Left colon (tissue), 2 donors: Measurements from ENCODE around the gene TREH. TPM values are rescaled to one million over a fixed set of nuclear protein-coding genes. Genes with fewer than 3 reads are reported as not detected.
A peak's percentile ranks its signal among the peaks of the same experiment; 100 is the strongest.

Source experiments
- ATAC-seq: fragments of 200-7000 bp; cut with Tn5 transposase; one replicate; pipeline ENCODE4 v1.9.1; 2020; ENCODE audit warnings: mild to moderate bottlenecking, moderate library complexity
- DNase-seq, 2 donors: peaks; one replicate each; pipeline ENCODE4 v3.0.0-alpha.2; 2020
- intact Hi-C, 2 donors: fragments of 100-400 bp; cut with DNase I in 1 of 2; cut with micrococcal nuclease in 1 of 2; formaldehyde crosslinking; loops; one replicate each; pipeline versions ENCODE4 v1.11.2 to v1.14.0; 2022; cut with DNase I, micrococcal nuclease
- total RNA-seq, 2 donors: library from RNA; stranded (reverse); fragmentation: NEBNext Ultra II Directional; extraction: Animal tissue kit (Norgen Biotek cat#: 25700); gene quantifications; one replicate each; pipeline ENCODE4 v1.2.1, GENCODE V29; 2021
- donor health status: DM: no; HTN: no; CAD: no.
- donor health status: DM: yes; HTN: yes; CAD: no.

The TREH gene
- total RNA-seq, 2 donors from 2014 or later: 1.2 to 3.3 TPM

DNA sequence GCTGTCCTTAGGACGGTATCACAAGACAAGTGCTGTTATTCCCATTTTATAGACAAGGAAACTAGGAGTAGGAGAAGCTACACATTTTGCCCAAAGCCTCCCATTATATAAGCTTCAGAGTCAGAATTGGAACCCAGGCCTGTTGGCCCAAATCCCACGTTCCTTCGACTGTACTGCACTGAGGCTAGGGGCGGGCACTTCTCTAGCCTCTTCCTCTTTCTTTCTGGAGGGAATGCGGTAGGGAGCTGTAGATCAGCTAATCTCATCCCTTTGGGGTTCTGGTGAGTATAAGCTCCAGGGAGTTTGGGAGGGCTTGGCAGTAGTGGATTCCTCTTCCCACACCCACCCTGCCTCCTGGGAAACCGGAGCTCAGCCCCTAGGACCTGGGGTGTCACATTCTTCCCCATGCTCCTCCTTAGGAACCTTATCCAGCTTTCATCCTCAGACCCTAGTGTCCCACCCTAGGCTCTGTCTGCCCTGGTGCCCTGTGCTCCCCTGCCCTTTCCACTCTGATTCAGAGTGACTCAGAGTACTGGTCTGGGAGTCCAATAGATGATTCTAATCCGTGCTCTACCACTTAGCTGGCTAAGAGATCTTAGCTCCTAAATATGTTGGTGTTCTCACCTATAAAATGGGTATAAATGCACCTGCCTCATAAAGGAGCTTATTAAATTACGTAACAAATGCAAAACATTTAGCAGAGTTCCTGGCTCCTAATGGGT lies 42.7 kb downstream of the TREH start:
- intact Hi-C loops: no loop called here
- no peak for DNase-seq
- no peak for ATAC-seq

DNA sequence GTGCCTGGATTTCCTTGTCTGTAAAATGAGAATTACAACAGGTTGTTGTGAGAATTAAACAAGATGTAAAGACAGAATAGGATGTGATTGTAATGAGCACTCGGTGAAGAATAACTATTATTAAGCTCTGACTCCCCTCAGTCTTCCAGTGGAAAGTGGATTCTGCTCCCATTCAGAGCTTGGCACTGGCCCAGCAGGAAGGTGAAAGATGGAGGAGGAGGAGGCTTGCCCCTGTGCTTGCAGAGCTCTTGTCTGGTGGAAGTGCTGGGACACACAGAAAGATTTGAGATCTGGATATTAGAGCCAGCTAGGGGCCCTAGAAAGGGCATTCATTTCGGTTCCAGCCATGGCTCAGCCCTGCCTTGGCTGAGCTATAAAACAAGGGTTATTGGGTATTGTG lies 43.8 kb downstream of the TREH start:
- no peak for DNase-seq
- ATAC-seq: no peak
- intact Hi-C loops: no loop called here

DNA sequence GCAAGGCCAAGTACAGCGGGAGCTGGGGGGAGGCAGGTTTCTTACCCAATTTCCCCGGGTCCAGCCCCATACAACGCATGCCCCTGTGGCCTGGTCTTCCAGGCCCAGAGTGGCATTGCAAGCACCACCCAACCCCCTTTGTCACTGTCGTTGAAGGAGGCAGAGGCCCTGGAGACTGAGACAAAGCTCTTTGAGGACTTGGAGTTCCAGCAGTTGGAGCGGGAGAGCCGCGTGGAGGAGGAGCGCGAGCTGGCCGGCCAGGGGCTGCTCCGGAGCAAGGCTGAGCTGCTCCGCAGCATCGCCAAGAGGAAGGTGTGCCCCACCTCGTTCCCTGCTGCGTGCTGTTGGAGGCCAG lies 44.2 kb downstream of the TREH start:
- no peak for DNase-seq
- intact Hi-C loops: no loop called here
- ATAC-seq: peak; percentile 15

DNA sequence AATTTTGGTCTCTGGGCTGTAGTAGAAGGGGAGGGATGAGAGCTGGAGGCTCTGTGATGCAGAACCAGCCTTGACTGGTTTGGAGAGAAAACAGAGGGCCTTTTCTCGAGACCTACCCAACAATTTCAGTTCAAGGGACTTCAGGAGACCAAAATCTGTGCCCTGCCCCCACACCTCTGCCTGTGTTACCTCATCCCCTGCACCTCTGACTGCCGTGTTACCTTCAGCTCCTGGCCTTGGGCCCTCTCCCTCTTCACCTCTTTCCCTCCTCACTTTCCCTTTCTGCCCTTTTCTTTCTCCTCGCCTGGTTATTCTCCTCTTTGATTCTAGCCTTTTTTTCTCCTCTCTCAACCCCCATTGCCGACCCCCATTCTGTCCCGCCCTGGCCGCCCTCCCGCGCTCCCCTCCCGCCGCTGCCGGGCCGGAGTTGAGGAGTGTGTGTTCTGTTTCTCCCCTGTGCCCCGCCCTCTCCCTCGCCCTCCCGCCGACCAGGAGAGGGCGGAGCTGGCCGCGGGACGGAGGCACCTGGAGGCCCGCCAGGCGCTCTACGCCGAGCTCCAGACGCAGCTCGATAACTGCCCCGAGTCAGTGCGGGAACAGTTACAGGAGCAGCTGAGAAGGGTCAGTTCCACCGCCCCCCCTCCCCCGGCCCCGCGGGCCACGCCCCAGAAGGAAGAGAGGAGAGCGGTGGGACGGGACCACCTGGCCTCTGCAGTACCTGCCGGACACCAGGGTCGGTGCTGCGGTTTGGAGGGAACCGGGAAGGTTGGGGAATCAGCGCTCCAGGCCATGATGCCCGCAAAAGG lies 44.8 kb downstream of the TREH start:
- ATAC-seq: peak; percentile 71

DNA sequence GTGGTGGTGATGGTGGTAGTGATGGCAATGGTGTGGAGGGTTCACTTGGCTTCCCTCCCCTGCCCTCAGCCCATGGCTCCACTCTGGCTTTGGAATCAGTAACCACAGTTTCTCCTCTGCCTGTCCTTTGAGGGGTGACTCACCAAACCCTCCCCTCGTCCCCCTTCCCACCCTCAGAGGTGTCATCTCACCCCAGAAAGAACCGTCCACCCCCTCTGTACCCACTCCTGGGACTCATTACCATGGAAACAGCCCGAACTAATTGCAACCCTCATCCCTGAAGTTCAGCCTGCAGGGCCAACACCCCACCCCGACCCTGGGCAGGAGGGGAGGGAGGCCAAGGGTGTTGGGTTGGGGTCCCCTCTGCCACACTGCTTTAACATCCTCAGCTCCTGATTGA lies 45.5 kb downstream of the TREH start:
- ATAC-seq (no peak), DNase-seq (no peak)
- intact Hi-C loops: no loop called here

More for the DNA sequence above, 44.8 kb downstream of the TREH start:
- intact Hi-C loops: no loop called here
- DNase-seq: peak; percentile 84 to 89

DNA sequence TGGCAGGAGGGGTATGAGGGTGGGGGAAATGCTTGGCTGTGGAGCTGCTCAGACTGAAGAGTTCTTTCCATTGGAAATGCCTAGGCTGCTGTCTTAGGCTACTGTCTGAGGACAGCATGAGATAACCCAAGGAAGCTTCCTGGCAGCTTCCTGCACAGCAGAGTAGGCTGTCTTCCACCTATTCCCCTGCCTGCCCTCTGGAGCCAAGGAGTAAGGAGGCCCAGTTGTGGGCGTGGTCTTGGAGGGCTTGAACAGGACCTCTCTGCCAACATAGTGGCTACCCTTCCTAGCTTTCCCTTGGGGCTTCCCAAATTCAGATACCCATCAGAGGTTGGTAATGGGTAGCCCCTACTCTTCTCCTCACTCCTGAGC lies 46.1 kb downstream of the TREH start:
- ATAC-seq: no peak
- intact Hi-C loops: no loop called here
- DNase-seq: peak in 1 of 2 donors; percentile 41

DNA sequence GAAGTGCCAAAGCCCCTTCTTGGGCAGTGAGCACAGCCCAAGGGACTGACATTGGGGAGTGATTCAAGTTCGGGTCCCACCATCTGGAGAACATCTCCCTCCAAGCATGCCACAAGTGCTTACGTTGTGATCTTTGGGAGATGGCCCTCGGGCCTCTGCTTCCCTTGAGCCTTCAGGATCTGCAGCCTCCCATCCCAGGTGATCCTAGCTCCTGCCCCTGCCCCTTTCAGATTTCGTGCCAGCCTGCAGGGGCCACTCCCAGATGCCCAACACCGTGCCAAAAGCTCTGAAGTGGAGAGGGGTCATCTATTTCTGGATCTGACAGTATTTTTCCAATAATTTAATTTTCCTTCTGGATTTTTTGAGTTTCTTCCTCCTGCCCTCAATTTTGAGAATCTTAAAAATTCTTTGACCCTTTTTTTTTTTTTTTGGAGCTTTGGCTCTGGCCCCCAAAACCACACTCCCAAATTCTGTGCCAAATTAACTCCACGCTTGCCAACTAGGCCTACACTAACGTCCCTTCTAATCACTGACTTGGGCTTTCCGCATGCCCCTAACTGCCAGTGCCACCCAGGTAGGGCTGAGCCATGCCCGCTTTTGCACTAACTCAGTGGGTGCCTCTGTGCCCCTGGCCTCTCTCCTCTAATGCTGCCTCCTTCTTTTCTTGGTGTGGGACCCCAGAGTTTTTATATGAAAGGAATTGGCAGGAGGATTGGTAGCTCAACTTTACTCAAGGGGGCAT lies 46.7 kb downstream of the TREH start:
- intact Hi-C loops: no loop called here
- ATAC-seq (no peak), DNase-seq (no peak)

DNA sequence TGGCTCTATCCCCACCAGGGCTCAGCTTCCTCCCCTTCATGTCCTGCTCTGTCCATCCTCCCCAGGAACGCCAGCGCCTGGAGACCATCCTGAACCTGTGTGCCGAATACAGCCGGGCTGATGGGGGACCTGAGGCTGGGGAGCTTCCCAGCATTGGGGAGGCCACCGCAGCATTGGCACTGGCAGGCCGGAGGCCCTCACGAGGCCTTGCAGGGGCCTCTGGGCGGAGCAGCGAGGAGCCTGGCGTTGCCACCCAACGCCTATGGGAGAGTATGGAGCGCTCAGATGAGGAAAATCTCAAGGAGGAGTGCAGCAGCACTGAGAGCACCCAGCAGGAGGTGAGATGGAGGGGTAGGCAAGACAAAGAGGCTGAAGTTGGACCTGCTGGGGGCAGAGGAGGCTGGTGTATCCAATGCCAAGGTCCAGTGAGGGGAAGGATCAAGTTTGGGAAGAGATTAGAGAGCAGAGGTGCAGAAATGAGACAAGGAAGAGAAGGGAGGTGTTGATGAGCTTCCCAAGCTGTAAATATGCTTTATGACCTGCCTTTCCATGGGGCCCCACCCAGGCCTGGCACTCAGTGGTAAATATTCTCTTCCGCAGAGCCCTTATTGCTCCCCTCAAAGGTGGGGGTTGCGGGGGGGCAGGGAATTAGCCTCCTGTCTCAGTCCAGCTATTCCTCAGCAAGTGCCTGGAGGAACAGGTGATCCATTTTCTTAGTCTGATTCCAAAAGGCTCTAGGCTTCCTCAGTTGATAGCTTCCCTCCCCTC lies 48.1 kb downstream of the TREH start:
- DNase-seq (peak; percentile 82 to 85), ATAC-seq (peak; percentile 66)
- intact Hi-C loops: no loop called here

DNA sequence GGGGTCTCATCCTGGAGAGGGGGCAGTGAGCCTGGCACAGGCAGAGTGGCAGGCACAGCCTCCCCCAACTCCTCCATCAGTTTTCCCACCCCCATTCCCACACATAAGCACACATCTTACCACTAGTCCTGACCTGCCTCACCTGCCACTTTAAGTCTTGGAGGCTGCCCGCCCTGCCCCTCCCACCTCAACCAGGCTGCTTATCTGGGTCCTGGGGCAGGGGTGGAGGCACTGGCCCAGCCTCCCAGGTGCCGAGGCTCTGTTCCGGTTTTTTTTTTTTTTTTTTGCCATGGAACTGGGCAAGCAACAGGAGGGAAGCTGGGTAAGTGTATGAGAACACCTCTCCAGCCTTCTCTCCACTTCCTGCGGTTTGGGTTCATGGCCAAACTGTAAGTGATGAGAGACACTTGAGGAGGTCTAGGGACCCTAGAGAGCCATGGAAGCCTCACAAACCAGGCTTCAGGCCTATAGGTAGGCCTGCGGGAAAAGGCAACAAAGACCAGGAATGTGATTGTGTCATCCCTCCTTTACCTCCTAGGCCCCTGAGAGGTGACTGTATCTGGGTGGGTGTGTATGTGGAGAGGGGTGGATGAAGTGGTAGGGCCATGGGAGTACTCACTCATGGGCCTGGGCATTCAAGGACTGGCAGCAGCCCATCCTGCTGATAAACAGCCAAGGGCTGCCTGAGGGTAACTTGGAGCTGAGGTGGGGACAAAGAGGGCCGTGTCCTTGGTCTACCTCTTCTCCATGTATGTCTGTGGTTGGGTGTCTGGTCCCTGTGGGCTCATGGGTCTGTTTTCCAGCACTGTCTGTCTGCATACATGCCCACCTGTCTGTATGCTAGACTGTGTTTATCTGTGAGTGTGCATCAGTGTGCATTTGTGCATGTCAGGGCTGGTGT lies 49.4 kb downstream of the TREH start:
- intact Hi-C loops: no loop called here
- DNase-seq (peak; percentile 78 to 81), ATAC-seq (peak; percentile 72)

DNA sequence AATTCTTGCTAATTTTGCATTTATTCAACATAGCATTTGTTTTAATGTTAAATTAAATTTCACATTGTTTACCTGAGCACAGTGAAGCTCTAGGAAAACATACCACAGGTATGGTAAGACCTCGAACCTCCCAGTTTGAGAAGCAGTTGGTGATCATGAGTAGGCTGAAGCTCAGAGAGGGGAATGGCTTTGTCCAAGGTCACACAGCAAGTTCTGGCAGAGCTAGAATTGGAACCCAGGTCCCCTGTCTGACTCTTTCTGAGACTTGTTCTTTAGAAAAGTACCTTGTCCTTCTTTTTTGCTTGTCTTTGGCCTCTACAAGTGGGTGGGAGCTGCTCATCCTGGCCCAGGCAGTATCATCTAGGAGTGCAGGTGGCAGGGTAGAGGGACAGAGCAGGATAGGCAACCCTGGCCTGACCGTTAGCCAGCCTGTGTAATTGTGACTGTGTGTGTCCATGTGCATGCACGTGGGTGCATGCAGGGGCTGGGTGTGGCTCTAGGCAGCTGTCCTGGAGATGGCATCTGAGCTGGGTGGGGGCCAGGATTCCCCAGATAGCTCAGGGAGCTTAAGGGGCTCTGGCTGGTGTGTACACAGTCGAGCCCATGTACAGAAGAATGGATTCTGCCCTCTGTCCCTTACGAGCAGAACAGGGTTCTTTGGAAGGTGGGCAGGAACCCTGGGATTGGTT lies 50.4 kb downstream of the TREH start:
- DNase-seq (peak in 1 of 2 donors; percentile 37), ATAC-seq (no peak)
- intact Hi-C loops: no loop called here

DNA sequence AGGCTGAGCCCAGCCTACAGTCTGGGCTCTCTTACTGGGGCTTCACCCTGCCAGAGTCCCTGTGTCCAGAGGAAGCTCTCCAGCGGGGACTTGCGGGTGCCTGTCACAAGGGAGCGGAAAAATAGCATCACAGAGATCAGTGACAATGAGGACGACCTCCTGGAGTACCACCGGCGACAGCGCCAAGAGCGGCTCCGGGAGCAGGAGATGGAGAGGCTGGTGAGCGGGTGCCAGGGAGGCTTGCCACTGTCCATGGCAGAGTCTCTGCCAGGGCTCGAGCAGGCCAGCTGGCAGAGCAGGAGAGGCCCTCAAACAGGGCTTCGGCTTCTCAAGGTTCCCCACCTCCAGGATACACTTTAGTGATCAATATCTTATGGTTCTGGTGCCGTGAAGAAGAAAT lies 51.0 kb downstream of the TREH start:
- ATAC-seq (no peak), DNase-seq (no peak)
- intact Hi-C loops: no loop called here

DNA sequence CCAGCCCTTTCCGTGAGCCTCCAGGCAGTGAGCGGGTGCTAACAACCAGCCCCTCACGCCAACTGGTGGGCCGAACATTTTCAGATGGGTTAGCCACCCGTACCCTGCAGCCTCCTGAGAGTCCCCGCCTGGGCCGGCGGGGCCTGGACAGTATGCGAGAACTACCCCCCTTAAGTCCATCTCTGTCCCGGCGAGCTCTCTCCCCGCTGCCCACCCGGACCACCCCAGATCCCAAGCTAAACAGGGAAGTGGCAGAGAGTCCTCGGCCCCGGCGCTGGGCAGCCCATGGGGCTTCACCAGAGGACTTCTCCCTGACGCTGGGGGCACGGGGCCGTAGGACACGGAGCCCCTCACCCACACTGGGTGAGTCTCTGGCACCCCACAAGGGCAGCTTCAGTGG lies 51.4 kb downstream of the TREH start:
- intact Hi-C loops: no loop called here
- ATAC-seq: no peak
- no peak for DNase-seq

DNA sequence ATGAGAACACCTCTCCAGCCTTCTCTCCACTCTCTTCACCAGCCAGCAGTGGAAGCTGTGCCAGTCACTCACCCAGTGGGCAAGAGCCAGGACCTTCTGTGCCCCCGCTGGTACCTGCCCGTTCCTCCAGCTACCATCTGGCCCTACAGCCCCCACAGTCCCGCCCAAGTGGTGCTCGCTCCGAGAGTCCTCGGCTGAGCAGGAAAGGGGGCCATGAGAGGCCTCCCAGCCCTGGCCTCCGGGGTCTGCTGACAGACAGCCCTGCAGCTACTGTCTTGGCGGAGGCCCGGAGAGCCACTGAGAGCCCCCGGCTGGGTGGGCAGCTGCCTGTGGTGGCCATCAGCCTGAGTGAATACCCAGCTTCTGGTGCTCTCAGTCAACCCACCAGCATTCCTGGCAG lies 51.9 kb downstream of the TREH start:
- DNase-seq (no peak), ATAC-seq (no peak)
- intact Hi-C loops: no loop called here

DNA sequence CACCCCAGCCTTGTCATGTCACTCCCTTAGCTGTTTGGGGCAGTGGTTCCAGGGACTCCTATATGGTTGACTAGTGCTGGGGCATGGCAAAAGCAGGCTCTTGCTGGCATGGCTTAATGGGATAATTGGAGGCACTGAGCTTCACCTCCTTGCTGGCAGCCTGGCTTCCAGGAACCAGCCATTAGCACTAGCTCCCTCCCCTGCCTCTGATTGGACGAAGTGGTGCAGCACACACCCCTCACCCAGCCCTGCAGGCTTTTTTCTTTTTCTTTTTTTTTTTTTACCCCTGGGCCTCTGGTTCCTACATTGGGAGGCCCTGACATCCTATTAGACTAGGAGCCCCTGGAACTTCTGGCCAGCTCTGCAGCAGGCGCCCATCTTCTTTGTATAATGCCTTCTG lies 53.5 kb downstream of the TREH start:
- no peak for ATAC-seq
- intact Hi-C loops: no loop called here
- DNase-seq: no peak

DNA sequence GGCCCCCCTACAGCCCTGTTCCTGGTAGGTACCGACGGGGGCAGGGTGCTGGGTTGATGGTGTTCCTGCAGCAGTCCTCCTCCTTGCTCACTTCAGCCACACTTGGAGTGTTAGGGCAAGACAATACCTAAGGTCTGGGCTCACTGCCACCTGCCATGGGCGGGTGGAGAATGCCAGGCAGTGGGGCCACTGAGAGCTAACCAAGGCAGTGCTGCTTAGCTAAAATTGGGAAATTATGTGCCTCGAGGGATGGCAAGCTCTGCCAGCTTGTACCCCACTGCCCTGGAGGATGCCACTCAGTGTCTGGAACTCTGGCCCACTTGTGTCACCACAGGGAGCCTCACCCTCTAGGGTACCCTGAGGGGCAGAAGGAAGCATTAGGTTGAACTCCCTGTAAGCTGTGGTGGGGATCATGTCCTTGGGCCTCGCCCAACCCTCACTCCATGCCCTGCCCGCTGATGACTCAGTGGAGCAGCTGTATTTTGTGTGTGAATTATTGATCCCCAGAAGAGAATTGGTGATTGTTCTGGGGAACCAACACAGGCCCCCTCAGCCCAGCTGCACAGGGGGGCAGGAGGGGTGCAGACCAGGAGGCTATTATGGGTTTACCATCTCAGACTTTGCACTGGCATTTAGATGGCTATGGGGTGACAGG lies 54.3 kb downstream of the TREH start:
- ATAC-seq (no peak), DNase-seq (peak in 1 of 2 donors; percentile 16)
- intact Hi-C loops: no loop called here

DNA sequence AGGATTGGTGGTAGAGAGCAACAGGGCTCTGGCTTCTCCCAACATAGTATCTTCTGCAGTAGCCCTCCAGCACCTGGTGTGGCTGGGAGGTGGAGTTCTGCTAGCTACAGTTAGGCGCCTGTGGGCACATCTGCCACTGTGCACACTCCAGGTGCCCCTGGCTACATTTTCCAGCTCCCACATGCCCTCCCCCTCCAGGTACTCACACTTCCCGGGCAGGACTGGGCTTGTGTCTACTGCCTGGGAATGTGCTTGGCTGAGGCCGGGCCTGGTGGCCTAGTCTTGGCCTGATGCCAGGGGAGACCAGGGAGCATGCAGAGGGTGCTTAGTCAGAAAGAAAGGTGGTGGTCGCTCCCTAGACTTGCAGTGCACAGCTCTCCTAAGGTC lies 56.2 kb downstream of the TREH start:
- ATAC-seq: no peak
- peak in 1 of 2 donors; percentile 24 for DNase-seq
- intact Hi-C loops: no loop called here
